SW480 (cell line): Measurements from ENCODE around the gene ZNF189.

ENCODE experiments used
- DNase-seq: peaks from one replicate; pipeline ENCODE4 v3.0.0-alpha.2; 2016; ENCODE audit warnings: low spot score

Gene ZNF189

GRCh38 chr9:101398068-101398929 is at the start of gene ZNF189, which contains the start of gene MRPL50:
ZNF189 (plus strand) TSS chr9:101398851; CDS start chr9:101399157, 306 bp downstream.
MRPL50 (minus strand) TSS chr9:101398618; CDS start chr9:101398592, 26 bp downstream.
- DNase-seq = peak; percentile 99

GRCh38 chr9:101350285-101350684 is 48.4 kb upstream of the ZNF189 start:
- DNase-seq = no peak

GRCh38 chr9:101352892-101353463 is 45.7 kb upstream of the ZNF189 start:
- no peak for DNase-seq

GRCh38 chr9:101353683-101354082 is 45.0 kb upstream of the ZNF189 start:
- no peak for DNase-seq

GRCh38 chr9:101354143-101354764 is 44.4 kb upstream of the ZNF189 start:
- DNase-seq = peak; percentile 73

GRCh38 chr9:101354765-101355708 is 43.6 kb upstream of the ZNF189 start:
- DNase-seq = no peak

- no peak for DNase-seq
Observed at GRCh38 chr9:101356619-101357018, 42.0 kb upstream of the ZNF189 start.

- DNase-seq = no peak
Observed at GRCh38 chr9:101359679-101360078, 39.0 kb upstream of the ZNF189 start.

- no peak for DNase-seq
Observed at GRCh38 chr9:101360647-101361046, 38.0 kb upstream of the ZNF189 start.

GRCh38 chr9:101362450-101362849 is 36.2 kb upstream of the ZNF189 start:
- no peak for DNase-seq

- peak; percentile 3 for DNase-seq
Observed at GRCh38 chr9:101365181-101365580, 33.5 kb upstream of the ZNF189 start.

GRCh38 chr9:101366038-101366756 is 32.5 kb upstream of the ZNF189 start:
- peak; percentile 44 for DNase-seq

- no peak for DNase-seq
Observed at GRCh38 chr9:101367323-101367722, 31.3 kb upstream of the ZNF189 start.

GRCh38 chr9:101369286-101369685 is 29.4 kb upstream of the ZNF189 start:
- peak; percentile 2 for DNase-seq

GRCh38 chr9:101369884-101370531 is 28.6 kb upstream of the ZNF189 start:
- no peak for DNase-seq

- DNase-seq = no peak
Observed at GRCh38 chr9:101371813-101372212, 26.8 kb upstream of the ZNF189 start.

GRCh38 chr9:101372327-101373118 is 26.1 kb upstream of the ZNF189 start:
- DNase-seq = no peak

GRCh38 chr9:101375546-101375945 is 23.1 kb upstream of the ZNF189 start:
- DNase-seq = no peak

GRCh38 chr9:101376111-101376848 is 22.4 kb upstream of the ZNF189 start:
- no peak for DNase-seq
